RWPE2 (cell line): ENCODE results near the gene UGT1A9.

Source experiments
- ATAC-seq: fragments of 200-7000 bp; cut with Tn5 transposase; 3 replicates; pipeline ENCODE4 v1.9.1; 2021; ENCODE audit warnings: low read depth
- DNase-seq: peaks from one replicate; pipeline ENCODE4 v3.0.0-alpha.2; 2020; ENCODE audit warnings: low spot score
- H3K27ac ChIP-seq: fragments of 450-650 bp; 2 replicates; pipeline ENCODE4 v1.5.1; 2017; ENCODE audit warnings: mild to moderate bottlenecking; ENCODE audit not compliant: poor library complexity, severe bottlenecking
- H3K27me3 ChIP-seq: fragments of 250-450 bp; sonication (Bioruptor Pico); 2 replicates; pipeline ENCODE4 v1.5.1; 2021; ENCODE audit warnings: mild to moderate bottlenecking, moderate library complexity; ENCODE audit not compliant: insufficient read depth, poor library complexity, severe bottlenecking
- H3K36me3 ChIP-seq: fragments of 250-450 bp; sonication (Bioruptor Pico); 2 replicates; pipeline ENCODE4 v1.5.1; 2020; ENCODE audit warnings: low read depth, mild to moderate bottlenecking, moderate library complexity
- H3K4me1 ChIP-seq: fragments of 250-450 bp; sonication (Bioruptor Pico); 2 replicates; pipeline ENCODE4 v1.5.1; 2021; ENCODE audit warnings: mild to moderate bottlenecking, moderate library complexity; ENCODE audit not compliant: insufficient read depth, poor library complexity, severe bottlenecking
- H3K4me3 ChIP-seq: fragments of 250-450 bp; sonication (Bioruptor Pico); 2 replicates; pipeline ENCODE4 v1.5.1; 2021; ENCODE audit warnings: mild to moderate bottlenecking, moderate library complexity; ENCODE audit not compliant: severe bottlenecking
- H3K9me3 ChIP-seq: fragments of 250-450 bp; sonication (Bioruptor Pico); 2 replicates; pipeline ENCODE4 v1.5.1; 2021; ENCODE audit warnings: mild to moderate bottlenecking, moderate library complexity; ENCODE audit not compliant: severe bottlenecking
- CTCF ChIP-seq: fragments of 450-650 bp; IDR thresholded peaks from one replicate; pipeline ENCODE4 v1.5.1; 2017; ENCODE audit warnings: mild to moderate bottlenecking, moderate library complexity; ENCODE audit not compliant: poor library complexity, severe bottlenecking

UGT1A9 gene

GRCh38 chr2:233816334-233816733 is 144.6 kb downstream of the UGT1A9 start:
- H3K4me3 ChIP-seq: no peak overlapping the region
- H3K36me3 ChIP-seq: no peaks in the 10 kb centered on the region
- H3K9me3 ChIP-seq: no peaks in the 10 kb centered on the region
- H3K4me1 ChIP-seq: no peaks in the 10 kb centered on the region
- H3K27me3 ChIP-seq: no peaks in the 10 kb centered on the region
- no peak overlapping the region for H3K27ac ChIP-seq
- ATAC-seq: no peak
- peak; percentile 19 for DNase-seq
- no peak for TF ChIP-seq CTCF

- Histone ChIP-seq H3K9me3 (no peaks in the 10 kb centered on the region), H3K27me3 (no peaks in the 10 kb centered on the region), H3K36me3 (no peaks in the 10 kb centered on the region), H3K4me3 (no peak overlapping the region), H3K27ac (no peak overlapping the region), H3K4me1 (no peaks in the 10 kb centered on the region)
- DNase-seq (peak; percentile 9), ATAC-seq (no peak)
- TF ChIP-seq CTCF: no peak
Measured at GRCh38 chr2:233816771-233817170, 145.1 kb downstream of the UGT1A9 start.

- H3K27ac ChIP-seq: no peak overlapping the region
- peak; percentile 17 for DNase-seq
- no peak overlapping the region for H3K4me3 ChIP-seq
- H3K36me3 ChIP-seq: no peaks in the 10 kb centered on the region
- ATAC-seq: no peak
- no peaks in the 10 kb centered on the region for H3K9me3 ChIP-seq
- no peaks in the 10 kb centered on the region for H3K4me1 ChIP-seq
- TF ChIP-seq CTCF: no peak
- H3K27me3 ChIP-seq: no peaks in the 10 kb centered on the region
Measured at GRCh38 chr2:233817361-233817911, 145.7 kb downstream of the UGT1A9 start.

GRCh38 chr2:233817995-233818638 is 146.4 kb downstream of the UGT1A9 start:
- H3K27me3 ChIP-seq: no peaks in the 10 kb centered on the region
- H3K4me3 ChIP-seq: no peak overlapping the region
- no peak for ATAC-seq
- no peaks in the 10 kb centered on the region for H3K36me3 ChIP-seq
- H3K27ac ChIP-seq: no peak overlapping the region
- H3K9me3 ChIP-seq: no peaks in the 10 kb centered on the region
- peak; percentile 33 for DNase-seq
- no peak for TF ChIP-seq CTCF
- no peaks in the 10 kb centered on the region for H3K4me1 ChIP-seq
